SIG-M5 treated with dmso at 0.1 percent for 504 hours (cell line): ENCODE data around the gene ADAMTS6.
"Not testable (repeated sequence)": the region's sequence is repeated elsewhere in the genome, so short reads cannot be mapped to it uniquely, and the experiment has no call there.

Experiments used
- DNase-seq: peaks from one replicate; lab custom pipeline; 2025; ENCODE audit not compliant: unreplicated experiment; lab: John Stamatoyannopoulos, UW

The ADAMTS6 gene

GRCh38 chr5:65370505-65370904 is 111.2 kb downstream of the ADAMTS6 start:
- not testable (repeated sequence) for DNase-seq

- DNase-seq, result no peak
Observed at GRCh38 chr5:65366655-65367054, 115.1 kb downstream of the ADAMTS6 start.

DNA sequence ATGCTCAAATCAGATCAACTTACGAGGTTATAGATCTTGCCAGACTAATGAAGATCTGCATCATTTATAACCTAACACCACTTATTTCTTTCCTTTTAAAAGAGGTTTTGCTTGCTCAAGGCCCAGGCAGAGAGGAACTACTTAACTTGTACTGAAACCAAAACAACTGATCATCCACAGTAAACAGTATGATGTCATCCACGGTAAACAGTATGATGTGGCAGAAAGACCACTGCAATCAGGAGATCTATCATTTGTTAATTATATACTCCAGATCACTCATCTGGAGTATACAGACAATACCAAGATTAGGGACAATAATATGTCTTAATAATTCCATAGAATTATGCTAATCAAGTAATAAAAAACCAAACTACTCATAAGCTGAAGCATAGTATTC is 116.8 kb downstream of the ADAMTS6 start:
- no peak for DNase-seq

GRCh38 chr5:65363499-65363898 is 118.2 kb downstream of the ADAMTS6 start:
- no peak for DNase-seq

DNA sequence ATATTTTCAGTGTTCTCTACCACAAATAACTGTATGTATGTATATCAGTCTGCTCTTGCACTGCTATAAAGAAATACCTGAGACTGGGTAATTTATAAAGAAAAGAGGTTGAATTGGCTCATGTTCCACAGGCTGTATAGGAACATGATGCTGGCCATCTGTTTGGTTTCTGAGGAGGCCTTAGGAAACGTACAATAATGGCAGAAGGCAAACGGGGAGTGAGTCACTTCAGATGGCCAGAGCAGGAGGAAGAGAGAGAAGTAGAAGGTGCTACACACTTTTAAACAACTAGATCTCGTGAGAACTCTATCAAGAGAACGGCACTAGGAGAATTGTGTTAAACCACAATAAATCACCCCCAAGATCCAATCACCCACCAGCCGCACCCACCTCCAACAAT is 121.7 kb downstream of the ADAMTS6 start:
- no peak for DNase-seq

- DNase-seq, result no peak
Observed at GRCh38 chr5:65359569-65359968, 122.2 kb downstream of the ADAMTS6 start.

DNA sequence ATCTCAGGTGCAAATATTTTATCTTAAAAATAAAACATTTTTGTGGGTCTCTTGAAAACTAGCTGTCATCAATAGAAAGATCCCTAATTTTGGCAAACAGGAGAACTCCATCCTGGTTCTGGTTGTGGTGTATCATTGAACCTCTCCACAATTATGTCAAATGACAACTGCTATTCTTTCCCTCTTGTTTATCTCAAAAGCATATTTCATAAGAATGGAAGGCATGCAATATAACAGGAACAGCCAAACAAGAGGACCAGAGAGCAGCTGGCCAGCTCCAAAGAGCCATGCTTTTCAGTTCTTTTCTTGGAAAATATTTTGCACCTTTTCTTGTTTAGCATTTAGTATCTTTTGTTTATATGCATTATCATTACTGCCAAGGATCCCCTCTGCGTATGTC is 125.4 kb downstream of the ADAMTS6 start:
- no peak for DNase-seq

GRCh38 chr5:65355301-65355700 is 126.4 kb downstream of the ADAMTS6 start:
- no peak for DNase-seq

DNA sequence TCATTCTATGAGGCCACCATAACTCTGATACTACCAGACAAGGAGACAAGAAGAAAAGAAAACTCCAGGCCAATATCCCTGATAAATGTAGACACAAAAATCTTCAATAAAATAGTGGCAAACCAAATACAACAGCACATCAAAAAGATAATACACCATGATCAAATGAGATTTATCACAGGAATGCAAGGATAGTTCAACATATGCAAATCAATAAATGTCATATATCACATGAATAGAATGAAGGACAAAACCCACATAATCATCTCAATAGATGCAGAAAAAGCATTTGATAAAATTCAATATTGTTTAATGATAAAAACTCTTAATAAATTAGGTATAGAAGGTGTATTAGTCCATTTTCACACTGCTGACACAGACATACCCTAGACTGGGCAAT is 139.9 kb downstream of the ADAMTS6 start:
- no peak for DNase-seq

DNA sequence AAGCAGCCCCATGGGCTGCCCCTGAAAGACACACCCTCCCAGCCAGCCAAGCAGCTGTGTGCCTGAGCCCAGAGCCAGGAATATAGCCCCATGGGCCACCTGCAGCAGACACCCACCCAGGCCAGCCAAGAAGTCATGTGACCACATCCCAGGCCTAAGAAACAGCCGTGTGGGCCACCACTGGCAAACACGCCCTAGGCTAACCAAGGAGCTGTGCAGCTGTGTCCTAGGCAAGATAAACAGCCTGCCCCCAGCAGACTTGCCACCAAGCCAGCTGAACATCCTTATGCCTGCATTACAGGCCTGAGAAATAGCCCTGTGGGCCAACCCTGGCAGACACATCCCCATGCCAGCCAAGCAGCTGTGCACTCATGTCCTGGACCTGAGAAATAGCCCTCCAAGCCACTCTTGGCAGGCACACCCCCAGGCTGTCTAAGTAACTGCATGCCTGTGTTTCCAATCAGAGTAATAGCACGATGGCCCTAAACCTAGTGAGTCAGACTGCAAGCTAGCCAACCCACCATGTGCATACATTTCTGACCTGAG is 143.0 kb downstream of the ADAMTS6 start:
- no peak for DNase-seq

DNA sequence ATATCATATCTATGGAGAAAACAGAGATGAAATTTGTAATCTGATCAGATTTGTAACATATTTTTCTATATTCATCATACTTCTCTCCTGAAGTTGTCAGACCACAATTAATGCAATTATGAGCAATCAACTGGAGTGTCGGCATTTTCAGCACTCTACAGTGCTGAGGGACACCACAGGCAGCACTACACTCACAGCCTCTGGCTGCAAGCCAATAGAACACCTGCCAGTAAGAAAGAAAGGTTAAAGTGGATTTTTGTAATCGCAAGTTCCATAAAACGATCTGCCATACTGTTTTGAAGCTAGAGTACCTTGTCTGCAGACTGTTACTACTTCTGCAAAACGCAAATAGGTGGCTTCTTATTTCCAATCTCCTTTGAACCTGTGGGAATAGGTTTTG is 147.6 kb downstream of the ADAMTS6 start:
- DNase-seq, result no peak

- no peak for DNase-seq
Observed at GRCh38 chr5:65332591-65332990, 149.1 kb downstream of the ADAMTS6 start.

DNA sequence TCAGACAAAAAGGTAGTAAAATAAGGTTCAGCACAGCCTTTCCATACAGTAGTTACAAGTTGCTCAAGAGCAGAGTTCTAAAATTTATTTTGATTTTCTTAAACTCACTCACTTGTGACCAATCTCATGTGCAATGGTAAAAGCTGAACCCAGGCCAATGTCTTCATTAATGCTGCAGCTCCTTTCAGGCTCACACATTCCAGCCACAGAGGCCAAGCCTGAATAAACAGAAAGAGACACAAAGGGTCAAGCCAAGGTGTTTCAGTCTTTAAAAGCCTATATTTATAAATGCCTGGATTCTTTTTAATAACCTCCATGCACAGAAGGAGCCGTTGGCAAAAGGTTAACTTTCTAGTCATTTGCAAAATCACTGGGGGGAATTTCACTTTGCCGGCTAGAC is 152.5 kb downstream of the ADAMTS6 start:
- no peak for DNase-seq

- no peak for DNase-seq
Observed at GRCh38 chr5:65327582-65327981, 154.1 kb downstream of the ADAMTS6 start.

DNA sequence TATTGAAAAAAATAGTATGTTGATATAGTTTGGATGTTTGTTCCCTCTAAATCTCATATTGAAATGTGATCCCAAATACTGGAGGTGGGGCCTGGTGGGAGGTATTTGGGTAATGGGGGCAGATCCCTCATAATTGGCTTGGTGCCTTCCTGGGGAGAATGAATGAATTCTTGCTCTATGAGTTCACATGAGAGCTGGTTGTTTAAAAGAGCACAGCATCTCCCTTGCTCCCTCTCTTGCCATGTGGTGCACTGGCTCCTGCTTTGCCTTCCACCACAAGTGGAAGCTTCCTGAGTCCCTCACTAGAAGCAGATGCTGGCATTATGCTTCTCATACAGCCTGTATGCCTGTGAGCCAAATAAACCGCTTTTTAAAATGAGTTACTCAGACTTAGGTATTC is 154.8 kb downstream of the ADAMTS6 start:
- DNase-seq, result no peak

- DNase-seq, result no peak
Observed at GRCh38 chr5:65324226-65324625, 157.5 kb downstream of the ADAMTS6 start.

- not testable (repeated sequence) for DNase-seq
Observed at GRCh38 chr5:65320704-65321103, 161.0 kb downstream of the ADAMTS6 start.

DNA sequence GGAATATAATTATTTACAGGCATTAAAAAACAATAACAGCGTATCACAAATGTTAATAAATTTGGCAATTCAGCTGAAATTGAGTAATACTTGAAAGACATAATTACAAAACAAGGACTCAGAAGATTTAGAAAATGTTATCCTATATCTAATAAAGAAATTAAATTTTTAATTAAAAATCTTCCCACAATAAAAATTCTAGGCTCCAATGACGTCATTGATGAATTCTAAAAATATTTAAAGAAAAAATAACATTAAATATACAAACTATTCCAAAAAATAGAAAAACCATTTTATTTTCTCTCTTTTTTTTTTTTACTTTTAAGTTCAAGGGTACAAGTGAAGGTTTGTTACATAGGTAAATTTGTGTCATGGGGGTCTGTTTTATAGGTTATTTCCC is 161.5 kb downstream of the ADAMTS6 start:
- no peak for DNase-seq

- no peak for DNase-seq
Observed at GRCh38 chr5:65307931-65308330, 173.8 kb downstream of the ADAMTS6 start.

DNA sequence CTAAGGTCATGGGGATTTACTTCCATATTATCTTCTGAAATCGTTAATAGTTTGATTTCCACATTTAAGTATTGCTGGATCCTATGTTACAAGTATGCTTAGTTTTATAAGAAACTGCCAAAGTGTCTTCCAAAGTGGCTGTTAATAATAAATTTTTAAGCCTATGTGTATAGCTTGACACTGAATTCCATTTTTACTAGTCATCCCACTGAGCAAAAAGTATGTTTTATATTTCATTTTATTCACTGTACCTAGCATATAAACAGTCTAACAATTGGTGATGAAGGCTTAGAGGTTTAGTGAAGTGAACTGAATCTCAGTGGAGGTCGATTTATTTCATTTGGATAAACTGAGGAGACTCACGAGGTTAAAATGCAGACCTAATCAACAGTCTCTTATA is 174.6 kb downstream of the ADAMTS6 start:
- no peak for DNase-seq

GRCh38 chr5:65305913-65306312 is 175.8 kb downstream of the ADAMTS6 start:
- no peak for DNase-seq

- no peak for DNase-seq
Observed at GRCh38 chr5:65299861-65300260, 181.9 kb downstream of the ADAMTS6 start.

DNA sequence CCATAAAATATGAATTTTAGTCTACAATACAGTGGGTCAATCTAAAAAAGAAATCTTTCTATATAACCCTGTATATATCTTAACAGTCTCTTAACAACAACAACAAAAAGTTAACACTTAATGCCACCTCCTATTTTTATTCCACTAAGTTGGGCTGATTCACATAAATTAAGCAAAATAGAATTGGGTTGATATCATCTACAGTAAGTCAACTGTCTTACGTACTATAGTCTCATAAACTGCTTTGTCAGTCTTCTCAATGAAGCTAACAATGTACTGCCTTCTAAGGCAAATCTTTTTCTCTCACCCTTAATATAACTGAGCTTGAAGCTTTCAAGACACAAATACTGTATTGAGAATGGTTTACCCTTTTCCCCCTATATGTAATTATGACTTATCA is 185.7 kb downstream of the ADAMTS6 start:
- DNase-seq, result no peak

DNA sequence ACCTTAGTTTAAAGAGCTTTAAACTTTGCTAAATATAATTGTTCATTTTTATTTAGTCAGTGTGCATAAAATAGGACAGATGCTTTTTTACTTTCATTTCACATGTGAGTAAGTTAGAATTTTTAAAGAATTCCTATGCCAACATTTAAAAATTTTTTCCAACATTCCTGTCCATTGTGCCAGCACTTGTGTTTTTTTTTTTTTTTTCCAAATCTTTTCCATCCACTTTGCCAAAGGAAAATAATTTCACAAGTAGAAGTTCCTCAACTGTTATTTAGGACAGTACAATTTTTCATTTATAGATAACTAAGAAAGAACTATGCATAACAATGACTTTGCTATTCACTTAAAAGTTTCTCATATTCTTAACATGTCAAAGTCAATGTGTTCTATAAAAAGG is 189.5 kb downstream of the ADAMTS6 start:
- no peak for DNase-seq
